Suppressor macrophage (primary cell): ENCODE results near the gene TNPO1.
"Not testable (repeated sequence)": the region's sequence is repeated elsewhere in the genome, so short reads cannot be mapped to it uniquely, and the experiment has no call there.

Experiments used
- DNase-seq, 4 experiments: peaks; one replicate each; pipeline ENCODE4 v3.0.0-alpha.2; 2020 to 2022

TNPO1 gene

DNA sequence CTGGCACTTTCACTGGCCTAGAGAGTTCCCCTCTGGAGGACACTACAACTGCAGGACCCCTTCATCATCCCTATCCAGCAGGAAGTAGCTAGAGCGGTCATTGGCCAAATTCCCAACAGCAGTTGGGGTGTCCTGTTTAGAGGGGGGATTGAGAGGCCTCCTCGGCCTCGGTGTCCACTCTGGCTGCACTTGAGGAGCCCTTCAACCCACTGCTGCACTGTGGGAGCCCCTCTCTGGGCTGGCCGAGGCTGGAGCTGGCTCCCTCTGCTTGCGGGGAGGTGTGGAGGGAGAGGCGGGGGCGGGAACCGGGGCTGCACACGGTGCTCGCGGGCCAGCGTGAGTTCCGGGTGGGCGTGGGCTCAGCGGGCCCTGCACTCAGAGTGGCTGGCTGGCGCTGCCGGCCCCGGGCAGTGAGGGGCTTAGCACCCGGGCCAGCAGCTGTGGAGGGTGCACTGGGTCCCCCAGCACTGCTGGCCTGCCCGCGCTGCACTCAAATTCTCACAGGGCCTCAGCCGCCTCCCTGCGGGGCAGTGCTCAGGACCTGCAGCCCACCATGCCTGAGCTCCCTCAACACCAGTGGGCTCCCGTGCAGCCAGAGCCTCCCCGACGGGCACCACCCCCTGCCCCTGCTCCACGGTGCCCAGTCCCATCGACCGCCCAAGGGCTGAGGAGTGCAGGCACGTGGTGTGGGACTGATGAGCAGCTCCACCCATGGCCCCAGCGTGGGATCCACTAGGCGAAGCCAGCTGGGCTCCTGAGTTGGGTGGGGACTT is 118.7 kb downstream of the TNPO1 start:
- not testable (repeated sequence) for DNase-seq

- no peak for DNase-seq
Observed at GRCh38 chr5:72936893-72937292, 120.4 kb downstream of the TNPO1 start.

GRCh38 chr5:72937517-72938061 is 121.1 kb downstream of the TNPO1 start:
- DNase-seq, result peak; percentile 64 to 86 (median 75)

DNA sequence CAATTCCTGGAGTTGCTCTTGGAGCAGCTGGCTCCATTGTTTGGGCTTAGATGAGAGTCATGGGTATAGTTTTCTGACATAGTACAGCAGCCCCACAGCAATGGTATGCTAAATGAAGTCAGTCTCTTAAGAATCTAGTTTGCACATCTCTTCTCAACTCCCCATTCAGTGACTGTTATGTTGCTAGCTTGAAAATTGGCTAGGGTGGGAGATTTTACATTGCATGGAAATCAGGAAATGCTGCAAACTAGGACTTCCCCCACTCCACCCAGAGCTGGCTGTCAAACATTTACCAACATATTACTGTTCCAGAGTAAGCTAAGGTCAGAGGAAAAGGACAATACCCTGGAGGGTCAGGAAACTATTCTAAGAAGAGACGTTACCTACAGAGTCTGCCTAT is 121.7 kb downstream of the TNPO1 start:
- DNase-seq, result peak; percentile 27 to 61 (median 54)

GRCh38 chr5:72940082-72940481 is 123.6 kb downstream of the TNPO1 start:
- peak; percentile 73 to 92 (median 84) for DNase-seq

- no peak for DNase-seq
Observed at GRCh38 chr5:72943307-72943706, 126.8 kb downstream of the TNPO1 start.

GRCh38 chr5:72947498-72947897 is 131.0 kb downstream of the TNPO1 start:
- peak; percentile 21 to 51 (median 35) for DNase-seq

DNA sequence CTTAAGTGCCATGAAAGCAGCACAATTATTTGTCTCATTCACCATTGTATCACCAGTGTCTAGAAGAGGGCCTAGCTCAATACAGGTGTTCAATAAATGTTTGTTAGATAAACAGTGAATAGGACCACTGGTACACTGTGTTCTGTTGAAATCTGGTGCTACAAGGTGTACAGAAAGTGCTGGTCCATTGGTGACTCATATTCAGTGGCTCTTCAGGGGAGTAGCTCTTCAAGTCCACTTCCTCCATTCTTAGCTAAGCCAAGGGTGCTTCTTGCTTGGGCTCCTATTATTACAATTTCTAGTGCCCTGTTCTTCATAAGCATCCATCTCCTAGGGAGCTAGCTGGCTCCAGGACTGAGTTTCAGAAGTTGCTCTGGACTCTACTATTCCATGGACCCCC is 133.0 kb downstream of the TNPO1 start:
- DNase-seq, result peak; percentile 12 to 57 (median 45)

- peak; percentile 69 to 95 (median 82) for DNase-seq
Observed at GRCh38 chr5:72951671-72952468, 135.4 kb downstream of the TNPO1 start.

- DNase-seq, result no peak
Observed at GRCh38 chr5:72954389-72954788, 137.9 kb downstream of the TNPO1 start.

GRCh38 chr5:72955143-72955767 is 138.8 kb downstream of the TNPO1 start:
- peak; percentile 76 to 88 (median 82) for DNase-seq

GRCh38 chr5:72955768-72956323 is 139.4 kb downstream of the TNPO1 start, which contains the start of gene FCHO2:
TSS of gene FCHO2 (plus strand) at chr5:72956041. CDS start at chr5:72956097, 56 bp downstream.
- DNase-seq, result peak; percentile 98 to 100 (median 100)

DNA sequence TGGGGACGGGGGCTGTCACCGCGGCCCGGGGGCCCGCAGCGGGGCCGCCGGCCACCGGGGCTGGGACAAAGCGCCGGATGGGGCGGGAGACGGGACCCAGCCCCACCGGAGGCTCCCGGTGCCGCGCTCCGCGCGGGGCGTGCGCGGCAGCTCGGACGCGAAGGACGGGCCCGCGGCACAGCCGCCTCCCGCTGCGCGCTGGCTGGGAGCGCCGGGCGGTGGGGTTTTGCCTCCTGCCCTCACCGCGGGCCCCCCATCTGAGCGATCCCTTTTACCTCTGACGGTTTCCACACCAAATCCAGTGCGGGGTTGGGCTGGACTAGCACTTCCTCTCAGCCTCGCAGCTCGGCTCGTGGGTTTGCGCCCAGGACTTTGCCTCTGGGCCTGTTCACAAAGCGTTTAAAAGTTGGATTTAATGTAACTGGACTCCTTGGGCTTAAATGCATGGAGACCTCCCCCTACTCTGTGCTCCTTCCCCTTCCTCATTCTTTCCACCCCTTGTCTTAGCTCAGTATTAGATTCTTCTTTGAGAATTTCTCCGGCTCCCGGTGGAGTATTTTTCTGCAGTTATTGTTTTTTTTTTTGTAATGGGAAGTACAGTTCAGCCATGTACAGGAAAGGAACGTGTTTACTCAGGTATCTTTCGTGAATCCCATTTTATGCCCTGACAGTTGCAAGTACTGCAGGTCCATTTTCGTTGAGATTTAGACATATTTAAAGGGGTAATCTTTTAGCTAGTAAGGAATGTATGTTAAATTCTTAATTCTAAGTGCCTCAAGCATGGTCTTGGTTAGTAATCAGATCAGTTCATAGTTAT is 140.1 kb downstream of the TNPO1 start:
- DNase-seq, result peak; percentile 73 to 86 (median 80)

DNA sequence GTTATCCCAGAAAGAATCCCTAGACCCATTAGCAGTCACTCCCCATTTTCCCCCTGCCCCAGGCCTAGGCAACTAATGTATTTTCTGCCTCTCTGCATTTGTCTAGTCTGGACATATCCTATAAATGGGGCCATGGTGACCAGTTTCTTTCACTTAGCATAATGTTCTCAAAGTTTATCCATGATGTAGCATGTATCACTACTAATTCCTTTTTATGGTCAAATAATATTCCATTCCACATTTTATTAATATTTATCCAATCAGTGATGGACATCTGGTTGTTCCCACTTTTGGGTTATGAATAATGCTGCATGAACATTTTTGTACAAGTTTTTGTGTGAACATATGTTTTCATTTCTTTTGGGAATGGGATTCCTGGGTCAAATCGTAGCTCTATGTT is 140.9 kb downstream of the TNPO1 start:
- DNase-seq, result no peak

GRCh38 chr5:72959257-72959656 is 142.8 kb downstream of the TNPO1 start:
- DNase-seq, result no peak
